HL-60/S4 treated with phorbol 12-myristate 13-acetate at 8.2 ng/mL for 4 days and 3 days (cell line): ENCODE results near the gene C17orf78.
"Not testable (repeated sequence)": the region's sequence is repeated elsewhere in the genome, so short reads cannot be mapped to it uniquely, and the experiment has no call there.

Experiments used
- in situ Hi-C: fragments of 300-500 bp; cut with MboI; formaldehyde crosslinking; loops from 2 replicates; pipeline ENCODE4 v1.15.0; 2022; ENCODE audit warnings: low sequenced_read_pairs

Gene C17orf78

GRCh38 chr17:37385474-37385990 lies 9.7 kb downstream of the C17orf78 start:
- in situ Hi-C loops = no loop called here

DNA sequence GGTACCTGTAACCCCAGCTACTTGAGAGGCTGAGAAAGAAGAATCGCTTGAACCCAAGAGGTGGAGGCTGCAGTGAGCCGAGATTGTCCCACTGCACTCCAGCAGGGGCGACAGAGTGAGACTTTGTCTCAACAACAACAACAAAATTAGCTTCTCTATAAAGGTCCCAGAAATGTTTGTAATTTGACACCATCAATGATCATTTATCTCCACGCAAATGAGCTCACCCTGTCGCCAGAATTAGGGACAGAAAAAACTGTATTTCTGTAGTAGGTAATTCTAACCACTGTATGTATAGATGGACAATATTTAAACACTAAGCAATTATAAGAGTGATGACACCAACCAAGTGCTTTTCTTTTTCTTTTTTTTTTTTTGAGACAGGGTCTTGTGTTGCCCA lies 10.7 kb downstream of the C17orf78 start:
- in situ Hi-C loops = no loop called here

DNA sequence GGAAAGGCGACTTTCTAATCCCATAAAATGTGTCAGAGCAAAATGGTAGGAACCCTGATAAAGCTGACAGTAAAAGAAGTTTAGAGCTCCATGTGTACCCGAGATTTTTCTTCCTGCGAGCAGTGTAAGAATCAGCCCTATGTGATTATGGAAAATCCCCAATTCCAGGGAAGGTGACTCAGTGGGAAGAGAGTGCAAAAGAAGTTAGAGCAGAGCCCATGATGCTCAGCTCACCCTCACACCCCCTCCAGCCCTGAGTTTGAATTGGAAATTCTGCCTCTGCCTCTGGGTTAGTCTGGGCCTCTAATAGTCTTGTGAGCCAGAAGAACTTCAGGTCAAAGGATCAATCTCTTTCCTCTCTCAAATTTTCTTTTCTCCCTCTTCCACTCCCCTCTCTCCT lies 12.5 kb downstream of the C17orf78 start:
- in situ Hi-C loops = no loop called here

DNA sequence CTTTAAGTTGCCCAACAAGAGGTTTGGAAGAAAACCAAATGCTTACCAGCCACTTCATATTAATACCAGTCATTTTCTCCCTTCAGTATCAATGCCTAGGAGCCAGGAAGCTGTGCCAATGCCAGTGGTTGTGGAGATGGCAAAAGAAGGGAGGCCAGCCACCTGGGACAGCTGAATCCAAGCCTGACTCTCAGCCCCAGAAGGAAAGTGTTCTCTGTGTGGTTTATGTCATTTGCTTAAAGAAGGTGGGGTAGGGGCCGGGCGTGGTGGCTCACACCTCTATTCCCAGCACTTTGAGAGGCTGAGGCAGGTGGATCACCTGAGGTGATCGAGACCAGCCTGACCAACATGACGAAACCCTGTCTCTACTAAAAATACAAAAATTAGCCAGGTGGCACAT lies 13.4 kb downstream of the C17orf78 start:
- in situ Hi-C loops = no loop called here

- in situ Hi-C loops = no loop called here
Measured at GRCh38 chr17:37391146-37391545, 15.4 kb downstream of the C17orf78 start.

GRCh38 chr17:37392024-37392590 lies 16.3 kb downstream of the C17orf78 start:
- in situ Hi-C loops = no loop called here

DNA sequence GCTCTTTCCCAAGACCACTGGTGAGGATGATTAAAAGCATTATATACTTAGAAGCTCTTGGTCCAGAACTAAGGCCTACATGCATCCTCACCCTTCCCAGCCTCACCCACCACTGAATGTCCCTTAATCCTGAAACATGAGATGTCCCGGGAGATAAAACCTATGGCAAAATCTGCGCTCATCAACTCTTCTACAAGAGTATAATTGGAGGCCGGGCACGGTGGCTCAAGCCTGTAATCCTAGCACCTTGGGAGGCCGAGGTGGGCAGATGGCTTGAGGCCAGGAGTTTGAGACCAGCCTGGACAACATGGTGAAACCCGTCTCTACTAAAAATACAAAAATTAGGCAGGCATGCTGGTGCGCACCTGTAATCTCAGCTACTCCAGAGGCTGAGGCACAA lies 17.6 kb downstream of the C17orf78 start:
- in situ Hi-C loops = no loop called here

DNA sequence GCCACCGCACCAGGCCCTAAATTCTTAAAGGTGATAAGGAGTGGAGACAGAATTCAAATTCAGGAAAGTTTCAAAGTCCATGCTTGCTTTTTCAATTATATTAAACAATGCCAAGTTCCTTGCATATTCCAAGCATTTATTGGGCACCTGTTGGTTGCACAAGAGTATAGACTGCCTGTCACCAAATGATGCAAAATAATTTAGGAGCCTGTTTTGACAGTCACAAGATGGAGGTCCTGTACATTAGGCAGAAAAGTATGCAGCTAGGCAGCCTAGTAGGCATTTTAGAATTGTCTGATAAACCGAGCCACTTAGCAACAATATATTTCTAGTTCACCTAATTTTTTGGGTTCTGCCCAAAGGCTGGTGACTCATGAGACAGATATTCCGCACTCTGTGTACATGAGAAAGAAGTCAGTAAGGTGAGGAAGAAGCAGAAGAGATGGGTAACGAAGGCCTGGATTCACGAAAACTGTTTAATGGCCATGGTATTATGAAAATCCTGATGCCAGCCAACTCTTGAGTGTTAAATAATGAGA lies 23.5 kb downstream of the C17orf78 start:
- in situ Hi-C loops = no loop called here

DNA sequence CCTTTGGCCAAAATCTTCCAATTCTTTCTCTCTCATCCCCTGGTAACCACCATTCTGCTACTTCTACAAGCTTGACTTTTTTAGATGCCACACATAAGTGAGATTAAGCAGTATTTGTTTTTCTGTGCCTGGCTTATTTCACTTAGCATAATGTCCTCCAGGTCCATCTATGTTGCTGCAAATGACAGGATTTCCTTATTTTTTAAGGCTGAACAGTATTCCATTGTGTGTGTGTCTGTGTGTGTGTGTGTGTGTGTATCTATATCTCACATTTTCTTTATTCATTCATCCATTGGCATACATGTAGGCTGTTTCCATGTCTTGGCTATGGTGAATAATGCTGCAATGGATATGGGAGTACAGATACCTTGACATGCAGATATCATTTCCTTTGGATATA lies 24.7 kb downstream of the C17orf78 start:
- in situ Hi-C loops = no loop called here

DNA sequence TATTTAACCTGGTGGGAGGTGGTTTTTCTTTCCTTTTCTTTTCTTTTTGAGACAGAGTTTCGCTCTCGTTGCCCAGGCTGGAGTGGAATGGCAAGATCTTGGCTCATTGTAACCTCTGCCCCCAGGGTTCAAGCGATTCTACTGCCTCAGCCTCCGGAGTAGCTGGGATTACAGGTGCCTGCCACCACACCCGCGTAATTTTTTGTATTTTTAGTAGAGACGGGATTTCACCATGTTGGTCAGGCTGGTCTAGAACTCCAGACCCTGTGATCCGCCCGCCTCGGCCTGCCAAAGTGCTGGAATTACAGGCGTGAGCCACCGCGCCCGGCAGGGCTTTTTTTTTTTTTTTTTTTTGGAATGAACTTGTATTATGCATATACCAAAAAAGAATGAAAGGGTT lies 29.7 kb downstream of the C17orf78 start:
- in situ Hi-C loops = not testable (repeated sequence)

- in situ Hi-C loops = no loop called here
Measured at GRCh38 chr17:37405955-37406634, 30.3 kb downstream of the C17orf78 start.

- in situ Hi-C loops = no loop called here
Measured at GRCh38 chr17:37406635-37407461, 31.1 kb downstream of the C17orf78 start, which contains the start of the genes ACACA and TADA2A. Gene ACACA, minus strand, starts transcription at chr17:37406836. Its CDS starts 537 bp downstream, at chr17:37406299. Gene TADA2A, plus strand, starts transcription at chr17:37406886. Its CDS starts 4,480 bp downstream, at chr17:37411366.

GRCh38 chr17:37408145-37408479 lies 32.3 kb downstream of the C17orf78 start:
- in situ Hi-C loops = not testable (repeated sequence)

DNA sequence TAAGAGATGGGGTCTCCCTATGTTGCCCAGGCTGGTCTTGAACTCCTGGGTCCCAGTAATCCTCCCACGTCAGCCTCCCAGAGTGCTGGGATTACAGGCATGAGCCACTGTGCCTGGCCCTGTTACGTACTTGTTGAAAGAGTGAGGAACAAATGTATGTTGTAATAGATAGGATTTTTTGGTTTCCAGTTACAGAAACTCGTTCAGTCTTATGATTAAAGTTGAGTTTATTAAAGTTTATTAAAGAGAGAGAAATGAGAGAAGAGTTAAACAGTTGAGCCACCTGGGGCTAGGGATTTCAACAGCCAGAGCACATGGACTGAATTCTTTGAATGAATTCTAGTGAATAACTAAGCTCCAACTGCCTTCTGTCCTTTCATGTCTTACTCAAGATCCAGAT lies 34.6 kb downstream of the C17orf78 start:
- in situ Hi-C loops = no loop called here

DNA sequence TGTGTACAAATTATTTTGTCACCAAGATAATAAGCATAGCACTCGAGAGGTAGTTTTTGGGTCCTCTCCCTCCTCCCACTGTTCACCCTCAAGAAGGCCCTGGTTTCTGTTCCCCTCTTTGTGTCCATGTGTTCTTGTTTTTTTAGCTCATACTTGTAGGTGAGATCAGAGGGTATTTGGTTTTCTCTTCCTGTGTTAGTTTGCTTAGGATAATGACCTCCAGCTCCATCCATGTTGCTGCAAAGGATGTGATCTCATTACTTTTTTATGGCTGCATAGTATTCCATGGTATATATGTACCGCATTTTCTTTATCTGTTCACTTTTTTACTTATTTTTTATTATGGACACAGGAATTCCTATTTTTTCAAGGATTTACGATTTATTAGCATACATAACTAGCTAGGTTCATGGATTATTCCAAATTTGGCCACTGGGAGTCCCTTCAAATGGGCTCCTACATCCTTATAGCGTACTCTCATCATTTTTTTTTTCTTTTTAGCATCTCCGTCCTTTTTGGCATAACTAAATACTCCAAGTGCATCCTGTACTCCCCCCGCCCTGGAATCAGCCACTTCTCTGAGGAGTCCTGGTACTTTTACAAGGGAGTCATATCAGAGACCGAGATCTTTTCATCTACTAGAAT lies 38.2 kb downstream of the C17orf78 start:
- in situ Hi-C loops = no loop called here

- in situ Hi-C loops = no loop called here
Measured at GRCh38 chr17:37417852-37418251, 42.1 kb downstream of the C17orf78 start.

GRCh38 chr17:37422971-37423625 lies 47.3 kb downstream of the C17orf78 start:
- in situ Hi-C loops = no loop called here

GRCh38 chr17:37425268-37425667 lies 49.5 kb downstream of the C17orf78 start:
- in situ Hi-C loops = no loop called here

DNA sequence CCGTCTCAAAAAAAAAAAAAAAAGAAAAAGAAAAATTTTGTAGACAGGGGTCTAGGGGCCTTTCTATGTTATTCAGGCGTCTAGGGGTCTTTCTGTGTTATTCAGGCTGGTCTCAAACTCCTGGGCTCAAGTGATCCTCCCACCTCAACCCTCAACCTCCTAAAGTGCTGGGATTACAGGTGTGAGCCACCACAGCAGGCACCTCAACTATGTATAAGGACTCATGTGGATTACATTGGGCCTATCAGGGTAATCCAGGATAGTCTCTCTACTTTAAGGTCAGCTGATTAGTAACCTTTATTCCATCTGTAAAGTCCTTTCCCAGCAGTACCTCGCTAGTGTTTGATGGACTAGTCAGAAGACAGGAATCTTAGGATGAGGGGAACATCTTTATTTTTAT lies 53.3 kb downstream of the C17orf78 start:
- in situ Hi-C loops = no loop called here

- in situ Hi-C loops = no loop called here
Measured at GRCh38 chr17:37429453-37429852, 53.7 kb downstream of the C17orf78 start.
